SK-N-SH treated with all-trans-retinoic acid at 6 μM for 48 hours (cell line): ENCODE measurements around the gene WDR5B.

Source experiments
- ATAC-seq: fragments of 200-7000 bp; cut with Tn5 transposase; 3 replicates; pipeline ENCODE4 v1.9.1; 2020; ENCODE audit warnings: mild to moderate bottlenecking, moderate library complexity
- ARNTL ChIP-seq: fragments of 450-650 bp; formaldehyde crosslinking; IDR thresholded peaks from 2 replicates; pipeline ENCODE4 v1.5.0; 2020; ENCODE audit warnings: low read depth, mild to moderate bottlenecking, moderate library complexity, borderline replicate concordance
- BACH2 ChIP-seq: fragments of 250-450 bp; sonication (Bioruptor Pico); IDR thresholded peaks from 2 replicates; pipeline ENCODE4 v1.9.0; 2021; ENCODE audit warnings: mild to moderate bottlenecking, borderline replicate concordance
- CSDC2 ChIP-seq: fragments of 250-450 bp; sonication (Bioruptor Pico); IDR thresholded peaks from 2 replicates; pipeline ENCODE4 v1.5.0; 2020; ENCODE audit warnings: mild to moderate bottlenecking, moderate library complexity
- ESRRG ChIP-seq: fragments of 250-450 bp; sonication (Bioruptor Pico); IDR thresholded peaks from 2 replicates; pipeline ENCODE4 v1.6.1; 2021; ENCODE audit warnings: mild to moderate bottlenecking
- GLIS3 ChIP-seq: fragments of 250-450 bp; sonication (Bioruptor Pico); IDR thresholded peaks from 2 replicates; pipeline ENCODE4 v1.5.0; 2020; ENCODE audit warnings: mild to moderate bottlenecking, moderate library complexity
- ISL1 ChIP-seq: fragments of 250-450 bp; sonication (Bioruptor Pico); IDR thresholded peaks from 2 replicates; pipeline ENCODE4 v2.1.2; 2022; ENCODE audit warnings: mild to moderate bottlenecking, moderate library complexity
- OSR1 ChIP-seq: fragments of 250-450 bp; sonication (Bioruptor Pico); IDR thresholded peaks from 2 replicates; pipeline ENCODE4 v1.8.0; 2022; ENCODE audit warnings: moderate library complexity, mild to moderate bottlenecking, inconsistent platforms
- RARB ChIP-seq: fragments of 250-450 bp; sonication (Bioruptor Pico); IDR thresholded peaks from 2 replicates; pipeline ENCODE4 v1.8.0; 2021; ENCODE audit warnings: mild to moderate bottlenecking, moderate library complexity
- SNAI2 ChIP-seq: fragments of 250-450 bp; sonication (Bioruptor Pico); IDR thresholded peaks from 2 replicates; pipeline ENCODE4 v1.5.0; 2020; ENCODE audit warnings: mild to moderate bottlenecking, moderate library complexity
- TCF4 ChIP-seq: fragments of 250-450 bp; sonication (Bioruptor Pico); IDR thresholded peaks from 2 replicates; pipeline ENCODE4 v1.8.0; 2021; ENCODE audit warnings: mild to moderate bottlenecking, moderate library complexity, borderline replicate concordance
- TOX ChIP-seq: fragments of 250-450 bp; sonication (Bioruptor Pico); IDR thresholded peaks from 2 replicates; pipeline ENCODE4 v1.8.0; 2021; ENCODE audit warnings: mild to moderate bottlenecking, moderate library complexity, borderline replicate concordance
- ZFP3 ChIP-seq: fragments of 250-450 bp; sonication (Bioruptor Pico); IDR thresholded peaks from 2 replicates; pipeline ENCODE4 v1.5.0; 2020; ENCODE audit warnings: mild to moderate bottlenecking, moderate library complexity
- ZFP30 ChIP-seq: fragments of 450-650 bp; formaldehyde crosslinking; IDR thresholded peaks from 2 replicates; pipeline ENCODE4 v1.5.0; 2022; ENCODE audit warnings: mild to moderate bottlenecking, moderate library complexity
- ZNF565 ChIP-seq: fragments of 450-650 bp; formaldehyde crosslinking; conservative IDR thresholded peaks from 2 replicates; pipeline ENCODE4 v1.5.0; 2020; ENCODE audit warnings: low read depth, mild to moderate bottlenecking, moderate library complexity
- ZNF70 ChIP-seq: fragments of 450-650 bp; formaldehyde crosslinking; IDR thresholded peaks from 2 replicates; pipeline ENCODE4 v1.5.0; 2020; ENCODE audit warnings: mild to moderate bottlenecking, moderate library complexity
- ZNF8 ChIP-seq: fragments of 450-650 bp; formaldehyde crosslinking; IDR thresholded peaks from 2 replicates; pipeline ENCODE4 v1.5.0; 2020; ENCODE audit warnings: mild to moderate bottlenecking, moderate library complexity
- TF ChIP-seq, protein P1 (sequence below): fragments of 250-450 bp; sonication (Bioruptor Pico); IDR thresholded peaks from 2 replicates; pipeline ENCODE4 v1.5.0; 2020; ENCODE audit warnings: mild to moderate bottlenecking, moderate library complexity
- TF ChIP-seq, protein P2 (sequence below): fragments of 250-450 bp; sonication (Bioruptor Pico); IDR thresholded peaks from 2 replicates; pipeline ENCODE4 v1.5.1; 2021; ENCODE audit warnings: mild to moderate bottlenecking, moderate library complexity
- TF ChIP-seq, protein P3 (sequence below): fragments of 250-450 bp; sonication (Bioruptor Pico); IDR thresholded peaks from 2 replicates; pipeline ENCODE4 v1.8.0; 2021; ENCODE audit warnings: low read depth, mild to moderate bottlenecking, moderate library complexity, borderline replicate concordance
- TF ChIP-seq, protein P4 (sequence below): fragments of 250-450 bp; sonication (Bioruptor Pico); IDR thresholded peaks from 2 replicates; pipeline ENCODE4 v1.5.1; 2020; ENCODE audit warnings: low read depth, mild to moderate bottlenecking, moderate library complexity

Gene WDR5B

DNA sequence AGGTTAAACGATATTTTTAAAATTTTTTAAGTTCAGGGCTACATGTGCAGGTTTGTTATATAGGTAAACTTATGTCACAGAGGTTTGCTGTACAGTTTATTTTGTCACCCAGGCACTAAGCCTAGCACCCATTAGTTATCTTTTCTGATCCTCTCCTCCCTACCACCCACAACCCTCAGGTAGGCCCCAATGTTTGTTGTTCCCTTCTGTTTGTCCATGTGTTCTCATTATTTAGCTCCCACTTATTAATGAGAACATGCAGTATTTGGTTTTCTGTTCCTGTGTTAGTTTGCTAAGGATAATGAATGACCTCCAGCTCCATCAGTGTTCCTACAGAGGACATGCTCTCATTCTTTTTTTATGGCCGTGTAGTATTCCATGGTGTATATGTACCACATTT is 16.9 kb downstream of the WDR5B start:
- TF ChIP-seq CSDC2 (CRISPR knock-in tag) = no peak
- TF ChIP-seq, all 23 proteins: peak for 0
- ATAC-seq = no peak

DNA sequence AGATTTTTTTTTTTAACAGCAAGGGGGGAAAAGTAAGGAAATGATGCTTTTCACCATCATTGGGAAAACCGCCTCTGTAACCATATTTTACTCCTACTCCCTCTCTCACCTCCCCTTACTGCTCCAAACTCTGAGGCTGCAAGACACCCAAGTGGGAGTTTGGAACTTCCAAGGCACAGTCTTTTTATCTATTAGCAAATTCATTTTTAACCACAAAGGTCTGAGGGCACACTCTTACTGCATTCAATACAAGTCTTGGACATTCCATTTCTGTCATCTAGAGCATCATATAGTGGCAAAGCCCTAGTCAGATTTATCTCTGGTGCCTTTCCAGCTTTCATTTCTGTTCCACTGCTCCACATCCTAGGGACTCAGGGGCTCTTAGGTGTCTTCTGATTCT is 18.7 kb downstream of the WDR5B start:
- ATAC-seq = no peak

DNA sequence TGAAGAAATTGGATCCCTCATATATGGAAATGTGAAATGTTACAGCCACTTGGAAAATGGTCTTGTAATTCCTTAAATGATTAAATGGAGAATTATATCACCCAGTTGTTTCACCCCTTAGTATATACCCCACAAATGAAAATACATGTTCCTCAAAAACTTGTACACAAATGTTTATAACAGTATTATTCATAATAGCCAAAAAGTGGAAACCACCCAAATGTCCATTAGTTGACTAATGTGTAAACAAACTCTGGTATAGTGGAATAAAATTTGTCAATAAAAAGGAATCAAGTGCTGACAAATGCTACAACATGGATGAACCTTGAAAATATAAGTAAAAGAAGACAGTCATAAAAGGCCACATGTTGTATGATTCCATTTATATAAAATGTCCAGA is 19.4 kb downstream of the WDR5B start:
- TF ChIP-seq, protein P1, sequence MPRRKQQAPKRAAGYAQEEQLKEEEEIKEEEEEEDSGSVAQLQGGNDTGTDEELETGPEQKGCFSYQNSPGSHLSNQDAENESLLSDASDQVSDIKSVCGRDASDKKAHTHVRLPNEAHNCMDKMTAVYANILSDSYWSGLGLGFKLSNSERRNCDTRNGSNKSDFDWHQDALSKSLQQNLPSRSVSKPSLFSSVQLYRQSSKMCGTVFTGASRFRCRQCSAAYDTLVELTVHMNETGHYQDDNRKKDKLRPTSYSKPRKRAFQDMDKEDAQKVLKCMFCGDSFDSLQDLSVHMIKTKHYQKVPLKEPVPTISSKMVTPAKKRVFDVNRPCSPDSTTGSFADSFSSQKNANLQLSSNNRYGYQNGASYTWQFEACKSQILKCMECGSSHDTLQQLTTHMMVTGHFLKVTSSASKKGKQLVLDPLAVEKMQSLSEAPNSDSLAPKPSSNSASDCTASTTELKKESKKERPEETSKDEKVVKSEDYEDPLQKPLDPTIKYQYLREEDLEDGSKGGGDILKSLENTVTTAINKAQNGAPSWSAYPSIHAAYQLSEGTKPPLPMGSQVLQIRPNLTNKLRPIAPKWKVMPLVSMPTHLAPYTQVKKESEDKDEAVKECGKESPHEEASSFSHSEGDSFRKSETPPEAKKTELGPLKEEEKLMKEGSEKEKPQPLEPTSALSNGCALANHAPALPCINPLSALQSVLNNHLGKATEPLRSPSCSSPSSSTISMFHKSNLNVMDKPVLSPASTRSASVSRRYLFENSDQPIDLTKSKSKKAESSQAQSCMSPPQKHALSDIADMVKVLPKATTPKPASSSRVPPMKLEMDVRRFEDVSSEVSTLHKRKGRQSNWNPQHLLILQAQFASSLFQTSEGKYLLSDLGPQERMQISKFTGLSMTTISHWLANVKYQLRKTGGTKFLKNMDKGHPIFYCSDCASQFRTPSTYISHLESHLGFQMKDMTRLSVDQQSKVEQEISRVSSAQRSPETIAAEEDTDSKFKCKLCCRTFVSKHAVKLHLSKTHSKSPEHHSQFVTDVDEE = no peak
- TF ChIP-seq ARNTL (CRISPR knock-in tag) (no peak), ZFP30 (CRISPR knock-in tag) (no peak), TCF4 (CRISPR knock-in tag) (no peak), BACH2 (no peak), OSR1 (CRISPR knock-in tag) (no peak), SNAI2 (CRISPR knock-in tag) (no peak), TOX (no peak), ZNF565 (CRISPR knock-in tag) (no peak), ISL1 (CRISPR knock-in tag) (no peak), GLIS3 (CRISPR knock-in tag) (no peak)
- TF ChIP-seq, protein P2, sequence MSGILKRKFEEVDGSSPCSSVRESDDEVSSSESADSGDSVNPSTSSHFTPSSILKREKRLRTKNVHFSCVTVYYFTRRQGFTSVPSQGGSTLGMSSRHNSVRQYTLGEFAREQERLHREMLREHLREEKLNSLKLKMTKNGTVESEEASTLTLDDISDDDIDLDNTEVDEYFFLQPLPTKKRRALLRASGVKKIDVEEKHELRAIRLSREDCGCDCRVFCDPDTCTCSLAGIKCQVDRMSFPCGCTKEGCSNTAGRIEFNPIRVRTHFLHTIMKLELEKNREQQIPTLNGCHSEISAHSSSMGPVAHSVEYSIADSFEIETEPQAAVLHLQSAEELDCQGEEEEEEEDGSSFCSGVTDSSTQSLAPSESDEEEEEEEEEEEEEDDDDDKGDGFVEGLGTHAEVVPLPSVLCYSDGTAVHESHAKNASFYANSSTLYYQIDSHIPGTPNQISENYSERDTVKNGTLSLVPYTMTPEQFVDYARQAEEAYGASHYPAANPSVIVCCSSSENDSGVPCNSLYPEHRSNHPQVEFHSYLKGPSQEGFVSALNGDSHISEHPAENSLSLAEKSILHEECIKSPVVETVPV (CRISPR knock-in tag) = no peak
- TF ChIP-seq, protein P3, sequence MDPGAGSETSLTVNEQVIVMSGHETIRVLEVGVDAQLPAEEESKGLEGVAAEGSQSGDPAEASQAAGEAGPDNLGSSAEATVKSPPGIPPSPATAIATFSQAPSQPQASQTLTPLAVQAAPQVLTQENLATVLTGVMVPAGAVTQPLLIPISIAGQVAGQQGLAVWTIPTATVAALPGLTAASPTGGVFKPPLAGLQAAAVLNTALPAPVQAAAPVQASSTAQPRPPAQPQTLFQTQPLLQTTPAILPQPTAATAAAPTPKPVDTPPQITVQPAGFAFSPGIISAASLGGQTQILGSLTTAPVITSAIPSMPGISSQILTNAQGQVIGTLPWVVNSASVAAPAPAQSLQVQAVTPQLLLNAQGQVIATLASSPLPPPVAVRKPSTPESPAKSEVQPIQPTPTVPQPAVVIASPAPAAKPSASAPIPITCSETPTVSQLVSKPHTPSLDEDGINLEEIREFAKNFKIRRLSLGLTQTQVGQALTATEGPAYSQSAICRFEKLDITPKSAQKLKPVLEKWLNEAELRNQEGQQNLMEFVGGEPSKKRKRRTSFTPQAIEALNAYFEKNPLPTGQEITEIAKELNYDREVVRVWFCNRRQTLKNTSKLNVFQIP (CRISPR knock-in tag) = no peak
- TF ChIP-seq, all 23 proteins: peak for 0

More for the DNA sequence above, 18.7 kb downstream of the WDR5B start:
- TF ChIP-seq GLIS3 (CRISPR knock-in tag) (no peak), ESRRG (CRISPR knock-in tag) (no peak), BACH2 (no peak), ZFP3 (CRISPR knock-in tag) (no peak), CSDC2 (CRISPR knock-in tag) (no peak), ZNF565 (CRISPR knock-in tag) (no peak), ZFP30 (CRISPR knock-in tag) (no peak), ZNF8 (no peak), RARB (CRISPR knock-in tag) (no peak), ZNF70 (CRISPR knock-in tag) (no peak)
- TF ChIP-seq, protein P4, sequence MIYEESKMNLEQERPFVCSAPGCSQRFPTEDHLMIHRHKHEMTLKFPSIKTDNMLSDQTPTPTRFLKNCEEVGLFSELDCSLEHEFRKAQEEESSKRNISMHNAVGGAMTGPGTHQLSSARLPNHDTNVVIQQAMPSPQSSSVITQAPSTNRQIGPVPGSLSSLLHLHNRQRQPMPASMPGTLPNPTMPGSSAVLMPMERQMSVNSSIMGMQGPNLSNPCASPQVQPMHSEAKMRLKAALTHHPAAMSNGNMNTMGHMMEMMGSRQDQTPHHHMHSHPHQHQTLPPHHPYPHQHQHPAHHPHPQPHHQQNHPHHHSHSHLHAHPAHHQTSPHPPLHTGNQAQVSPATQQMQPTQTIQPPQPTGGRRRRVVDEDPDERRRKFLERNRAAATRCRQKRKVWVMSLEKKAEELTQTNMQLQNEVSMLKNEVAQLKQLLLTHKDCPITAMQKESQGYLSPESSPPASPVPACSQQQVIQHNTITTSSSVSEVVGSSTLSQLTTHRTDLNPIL (CRISPR knock-in tag) = no peak
- TF ChIP-seq, protein P1 = no peak
- TF ChIP-seq, protein P2 (CRISPR knock-in tag) = no peak

More for the DNA sequence above, 19.4 kb downstream of the WDR5B start:
- no peak for ATAC-seq
